GM12878 (cell line): ENCODE results near the gene IFI6. TPM values are rescaled to one million over a fixed set of nuclear protein-coding genes. Genes with fewer than 3 reads are reported as not detected.

Source experiments
- ATAC-seq: fragments of 200-7000 bp; cut with Tn5 transposase; 3 replicates; pipeline ENCODE4 v1.9.1; 2020; ENCODE audit warnings: mild to moderate bottlenecking, moderate library complexity
- BruUV-seq: library from RNA; stranded (reverse); fragments of 400-500 nt; replicated peaks from 2 replicates; lab custom pipeline; 2021; lab: Mats Ljungman, UMichigan
- CTCF ChIA-PET: fragments of 300-600 bp; sonication (Branson Sonifier 250); formaldehyde crosslinking; extraction: SDS; loops from one replicate; lab custom pipeline; 2021; ENCODE audit warnings: inconsistent platforms; lab: Yijun Ruan, JAX
- POLR2A ChIA-PET: fragments of 350-600 bp; formaldehyde crosslinking; extraction: SDS; loops from one replicate; lab custom pipeline; 2021; ENCODE audit warnings: inconsistent platforms; lab: Charles Lee
- RAD21 ChIA-PET: fragments of 300-600 bp; sonication (Branson Sonifier 250); formaldehyde crosslinking; loops from one replicate; lab custom pipeline; 2023; ENCODE audit warnings: antibody characterized with exemption; ENCODE audit not compliant: unreplicated experiment; lab: Charles Lee
- SMC1A ChIA-PET: fragments of 300-600 bp; sonication (Branson Sonifier 250); formaldehyde crosslinking; loops from one replicate; lab custom pipeline; 2023; ENCODE audit not compliant: unreplicated experiment, uncharacterized antibody; lab: Charles Lee
- DNase-seq: peaks from one replicate; pipeline ENCODE4 v3.0.0-alpha.2; 2011; ENCODE audit warnings: low read depth, low spot score
- FAIRE-seq: peaks from 3 replicates; lab custom pipeline; 2011; peaks lifted over from hg19 to GRCh38; lab: Jason Lieb, UNC
- H2AFZ ChIP-seq: 2 replicates; pipeline ENCODE4 v1.6.0; 2011; ENCODE audit warnings: low read depth, low read length, control low read depth; ENCODE audit not compliant: control insufficient read depth
- H3K27ac ChIP-seq: 2 replicates; pipeline ENCODE4 v1.5.1; 2011; ENCODE audit warnings: control low read depth; ENCODE audit not compliant: control insufficient read depth, insufficient read depth
- H3K27me3 ChIP-seq, 2 experiments: replicated peaks in 1 of 2; 2 replicates each; pipeline versions ENCODE4 v1.6.0 to v1.6.1; 2011; ENCODE audit warnings: low read length in 1 of 2; ENCODE audit not compliant: control insufficient read depth in 2 of 2, insufficient read depth in 2 of 2
- H3K36me3 ChIP-seq, 2 experiments: 2 replicates each; pipeline ENCODE4 v1.5.1; 2011; ENCODE audit warnings: low read length in 1 of 2; ENCODE audit not compliant: control insufficient read depth in 2 of 2, insufficient read depth in 2 of 2
- H3K4me1 ChIP-seq: 2 replicates; pipeline ENCODE4 v1.6.1; 2011; ENCODE audit warnings: mild to moderate bottlenecking, low read length, moderate library complexity, mixed read lengths; ENCODE audit not compliant: control insufficient read depth, insufficient read depth
- H3K4me2 ChIP-seq: 2 replicates; pipeline ENCODE4 v1.6.0; 2011; ENCODE audit warnings: control low read depth; ENCODE audit not compliant: control insufficient read depth, insufficient read depth
- H3K4me3 ChIP-seq: fragments of 200-600 bp; sonication (generic); 2 replicates; pipeline ENCODE4 v1.5.1; 2016
- H3K79me2 ChIP-seq: 2 replicates; pipeline ENCODE4 v1.6.0; 2011; ENCODE audit warnings: low read length; ENCODE audit not compliant: control insufficient read depth, insufficient read depth
- H3K9ac ChIP-seq: 2 replicates; pipeline ENCODE4 v1.8.0; 2011; ENCODE audit warnings: low read length, control low read depth, mixed read lengths; ENCODE audit not compliant: control insufficient read depth, insufficient read depth
- H3K9me3 ChIP-seq: replicated peaks from 3 replicates; pipeline ENCODE4 v1.5.1; 2011; ENCODE audit warnings: mild to moderate bottlenecking, low read length; ENCODE audit not compliant: control insufficient read depth, insufficient read depth
- H4K20me1 ChIP-seq: 2 replicates; pipeline ENCODE4 v1.6.0; 2011; ENCODE audit not compliant: control insufficient read depth, insufficient read depth
- BACH1 ChIP-seq: fragments of 450-650 bp; IDR thresholded peaks from 2 replicates; pipeline ENCODE4 v1.6.1; 2017; ENCODE audit warnings: mild to moderate bottlenecking, borderline replicate concordance
- BHLHE40 ChIP-seq, 2 experiments: fragments of 450-650 bp in 1 of 2; IDR thresholded peaks; 2 replicates each; pipeline ENCODE4 v1.6.1; 2011 to 2017; ENCODE audit warnings: low read depth in 2 of 2, borderline replicate concordance in 1 of 2, improper control_type of control experiment in 1 of 2, low read length in 1 of 2, mild to moderate bottlenecking in 1 of 2
- IKZF1 ChIP-seq: fragments of 450-650 bp; conservative IDR thresholded peaks from 2 replicates; pipeline ENCODE4 v1.6.1; 2017; ENCODE audit warnings: antibody characterized with exemption, mild to moderate bottlenecking
- PML ChIP-seq: IDR thresholded peaks from 2 replicates; pipeline ENCODE4 v1.6.1; 2012; ENCODE audit warnings: low read length, inconsistent platforms
- POLR2AphosphoS5 ChIP-seq: IDR thresholded peaks from 2 replicates; pipeline ENCODE4 v1.6.1; 2011; ENCODE audit warnings: mild to moderate bottlenecking, low read length, inconsistent platforms
- RAD51 ChIP-seq: fragments of 450-650 bp; IDR thresholded peaks from 2 replicates; pipeline ENCODE4 v1.6.1; 2016; ENCODE audit warnings: moderate library complexity, mild to moderate bottlenecking, inconsistent platforms
- RB1 ChIP-seq: fragments of 450-650 bp; formaldehyde crosslinking; IDR thresholded peaks from 2 replicates; pipeline ENCODE4 v1.6.1; 2017; ENCODE audit warnings: mild to moderate bottlenecking, borderline replicate concordance
- SIN3A ChIP-seq: IDR thresholded peaks from 2 replicates; pipeline ENCODE4 v1.6.1; 2012; ENCODE audit warnings: low read depth, low read length, improper control_type of control experiment
- ZBED1 ChIP-seq: IDR thresholded peaks from 2 replicates; pipeline ENCODE4 v1.6.1; 2016; ENCODE audit warnings: borderline replicate concordance
- WGBS: methylation state at CpG from one replicate; pipeline ENCODE4 v1.1.6; 2016; ENCODE audit warnings: low lambda C conversion rate; ENCODE audit not compliant: insufficient replicate concordance, insufficient coverage; ENCODE audit errors: missing lambda C conversion rate; 5-methylcytosine and 5-hydroxymethylcytosine counted together
- in situ Hi-C: fragments of 300-500 bp; cut with MboI; formaldehyde crosslinking; loops from 9 replicates; pipeline ENCODE4 v1.14.3; 2018; ENCODE audit warnings: mixed read lengths
- intact Hi-C: fragments of 100-400 bp; cut with micrococcal nuclease; formaldehyde crosslinking; loops from one replicate; pipeline ENCODE4 v1.14.2; 2022; ENCODE audit not compliant: unreplicated experiment
- polyA plus RNA-seq, 11 experiments: library from polyadenylated mRNA; depleted of rRNA in 4 of 11; unstranded in 6 of 11; stranded (reverse) in 5 of 11; fragments of >200 nt; fragmentation: Nextera tagmentation in 4 of 11; fragmentation: Illumina TruSeq in 1 of 11; extraction: Ambion mirVana in 4 of 11; extraction: Trizol in 1 of 11; gene quantifications; 1 replicate in 1 of 11; 2 replicates in 10 of 11; pipeline versions ENCODE4 v1.2.1 to v1.2.3, GENCODE V29; 2011 to 2016; ENCODE audit warnings: inconsistent platforms in 2 of 11, missing spikeins in 2 of 11, low read depth in 1 of 11
- total RNA-seq, 4 experiments: library from RNA; depleted of rRNA in 3 of 4; stranded (reverse); fragments of >200 nt in 3 of 4; fragmentation: Illumina TruSeq in 1 of 4; extraction: Trizol in 1 of 4; gene quantifications; 2 replicates each; pipeline versions ENCODE4 v1.2.1 to v1.2.3, GENCODE V29; 2013 to 2021
- TF ChIP-seq, protein P1 (sequence below): IDR thresholded peaks from 2 replicates; pipeline ENCODE4 v1.6.1; 2012; ENCODE audit warnings: low read length, inconsistent platforms
- TF ChIP-seq, protein P2 (sequence below): fragments of 450-650 bp; IDR thresholded peaks from 2 replicates; pipeline ENCODE4 v1.6.1; 2017; ENCODE audit warnings: mild to moderate bottlenecking, moderate library complexity

Gene IFI6
- total and polyA plus RNA-seq, 10 of the 15 experiments (the other 5 are each of a cell fraction or from before 2014, with no cell fraction given) = 5.6 to 123 (median 69.0) TPM

DNA sequence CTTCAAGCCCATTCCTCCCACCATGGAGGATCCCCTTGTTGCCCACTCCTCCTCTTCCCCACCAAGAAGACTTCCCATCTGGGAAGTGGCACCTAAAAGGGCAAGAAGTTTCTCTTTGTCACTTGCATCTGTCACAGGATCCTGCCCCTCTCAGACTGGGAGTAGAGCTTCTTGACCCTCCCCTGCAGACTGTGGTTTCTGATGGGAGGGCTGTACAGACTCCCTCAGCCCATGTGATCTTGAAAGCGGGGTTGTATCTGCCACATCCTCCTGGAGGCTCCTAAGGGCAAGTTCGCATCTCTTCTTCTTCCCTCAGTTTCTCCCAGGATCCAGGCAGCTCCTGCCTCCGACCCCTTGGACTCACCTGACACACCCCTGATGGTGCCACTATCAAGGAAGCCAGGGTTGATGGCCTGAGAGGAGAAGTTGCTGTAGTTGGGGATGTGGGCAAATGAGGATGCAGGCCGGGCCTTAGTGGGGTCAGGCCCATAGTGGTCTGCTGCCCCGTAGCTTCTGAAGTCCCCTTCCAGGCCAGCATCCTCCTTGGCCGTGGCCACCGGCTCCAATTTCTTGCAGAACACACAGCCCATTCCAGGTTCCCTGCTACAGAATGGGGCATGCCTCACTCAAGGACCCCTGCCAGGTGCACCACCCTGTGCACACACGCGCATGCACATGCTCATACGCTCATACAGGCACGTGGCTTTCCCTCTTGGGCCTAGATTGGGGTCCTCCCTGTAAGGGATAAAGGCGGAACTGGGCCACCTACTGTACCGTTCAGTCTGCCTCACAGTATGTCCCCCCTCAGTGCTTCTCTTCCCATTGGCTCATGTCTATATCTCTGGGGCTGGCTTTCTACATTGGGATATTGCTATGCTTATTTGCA lies 48.4 kb downstream of the IFI6 start:
- Histone ChIP-seq H3K4me1 (peaks cover 59% of the 10 kb centered on the region), H3K79me2 (peaks cover 43% of the 10 kb centered on the region), H3K9ac (peak overlapping the region; percentile 14; the same call in 1 of the 2 replicates), H2AFZ (no peak overlapping the region), H3K9me3 (no peaks in the 10 kb centered on the region), H3K36me3 (peaks cover 0 to 8% of the 10 kb centered on the region in 2 experiments; a peak in 2 of 4 replicates), H3K4me2 (peak overlapping the region; percentile 47), H4K20me1 (no peaks in the 10 kb centered on the region), H3K27ac (peak overlapping the region; percentile 85; the same call in 1 of the 2 replicates), H3K4me3 (peak overlapping the region; percentile 93), H3K27me3 (no peaks in the 10 kb centered on the region)
- ChIA-PET POLR2A (interaction anchor here (0.5 to 14.3 kb wide), 10 partner anchors 7 to 242 kb away, joined by 3 to 141 read pairs (median 8); no protein-coding TSS in a partner anchor), CTCF (interaction anchor here (0.6 to 17.2 kb wide), 6 partner anchors 9 to 621 kb away, joined by 3 to 208 read pairs (median 6); partner anchors contain the start of gene AHDC1), SMC1A (interaction anchor here (0.7 to 10.4 kb wide), 7 partner anchors 7 to 66 kb away, joined by 3 to 114 read pairs (median 66); no protein-coding TSS in a partner anchor), RAD21 (interaction anchor here (0.6 to 17.1 kb wide), 6 partner anchors 8 to 479 kb away, joined by 3 to 211 read pairs (median 18); partner anchors contain the start of gene AHDC1)
- FAIRE-seq (no peak), DNase-seq (no peak), ATAC-seq (peak; percentile 13; the same call in 1 of the 3 replicates)
- WGBS = 85% methylated on average over 13 of the region's 13 CpGs
- intact Hi-C loops = loop anchor here (2.0 kb wide), 1 partner anchor 13 kb away; no protein-coding TSS in a partner anchor
- TF ChIP-seq, protein P1, sequence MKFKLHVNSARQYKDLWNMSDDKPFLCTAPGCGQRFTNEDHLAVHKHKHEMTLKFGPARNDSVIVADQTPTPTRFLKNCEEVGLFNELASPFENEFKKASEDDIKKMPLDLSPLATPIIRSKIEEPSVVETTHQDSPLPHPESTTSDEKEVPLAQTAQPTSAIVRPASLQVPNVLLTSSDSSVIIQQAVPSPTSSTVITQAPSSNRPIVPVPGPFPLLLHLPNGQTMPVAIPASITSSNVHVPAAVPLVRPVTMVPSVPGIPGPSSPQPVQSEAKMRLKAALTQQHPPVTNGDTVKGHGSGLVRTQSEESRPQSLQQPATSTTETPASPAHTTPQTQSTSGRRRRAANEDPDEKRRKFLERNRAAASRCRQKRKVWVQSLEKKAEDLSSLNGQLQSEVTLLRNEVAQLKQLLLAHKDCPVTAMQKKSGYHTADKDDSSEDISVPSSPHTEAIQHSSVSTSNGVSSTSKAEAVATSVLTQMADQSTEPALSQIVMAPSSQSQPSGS = no peak
- TF ChIP-seq SIN3A (0 out of 2 replicates have a peak, but pooled peaks have one; percentile 3), ZBED1 (peak; percentile 14; the same call in 1 of the 2 replicates), RB1 (no peak), RAD51 (peak; percentile 46; the same call in 1 of the 2 replicates), POLR2AphosphoS5 (0 out of 2 replicates have a peak, but pooled peaks have one; percentile 27), BACH1 (0 out of 2 replicates have a peak, but pooled peaks have one; percentile 15), BHLHE40 (IDR thresholded peaks at IDR 0.05; ENCODE audit: borderline replicate concordance in 1 of 2, low read depth in 2 of 2, low read length in 1 of 2) (peak in 1 of 2 experiments; percentile 58; a peak in 2 of 4 replicates), IKZF1 (0 out of 2 replicates have a peak, but pooled peaks have one; percentile 43), PML (no peak)
- TF ChIP-seq, protein P2, sequence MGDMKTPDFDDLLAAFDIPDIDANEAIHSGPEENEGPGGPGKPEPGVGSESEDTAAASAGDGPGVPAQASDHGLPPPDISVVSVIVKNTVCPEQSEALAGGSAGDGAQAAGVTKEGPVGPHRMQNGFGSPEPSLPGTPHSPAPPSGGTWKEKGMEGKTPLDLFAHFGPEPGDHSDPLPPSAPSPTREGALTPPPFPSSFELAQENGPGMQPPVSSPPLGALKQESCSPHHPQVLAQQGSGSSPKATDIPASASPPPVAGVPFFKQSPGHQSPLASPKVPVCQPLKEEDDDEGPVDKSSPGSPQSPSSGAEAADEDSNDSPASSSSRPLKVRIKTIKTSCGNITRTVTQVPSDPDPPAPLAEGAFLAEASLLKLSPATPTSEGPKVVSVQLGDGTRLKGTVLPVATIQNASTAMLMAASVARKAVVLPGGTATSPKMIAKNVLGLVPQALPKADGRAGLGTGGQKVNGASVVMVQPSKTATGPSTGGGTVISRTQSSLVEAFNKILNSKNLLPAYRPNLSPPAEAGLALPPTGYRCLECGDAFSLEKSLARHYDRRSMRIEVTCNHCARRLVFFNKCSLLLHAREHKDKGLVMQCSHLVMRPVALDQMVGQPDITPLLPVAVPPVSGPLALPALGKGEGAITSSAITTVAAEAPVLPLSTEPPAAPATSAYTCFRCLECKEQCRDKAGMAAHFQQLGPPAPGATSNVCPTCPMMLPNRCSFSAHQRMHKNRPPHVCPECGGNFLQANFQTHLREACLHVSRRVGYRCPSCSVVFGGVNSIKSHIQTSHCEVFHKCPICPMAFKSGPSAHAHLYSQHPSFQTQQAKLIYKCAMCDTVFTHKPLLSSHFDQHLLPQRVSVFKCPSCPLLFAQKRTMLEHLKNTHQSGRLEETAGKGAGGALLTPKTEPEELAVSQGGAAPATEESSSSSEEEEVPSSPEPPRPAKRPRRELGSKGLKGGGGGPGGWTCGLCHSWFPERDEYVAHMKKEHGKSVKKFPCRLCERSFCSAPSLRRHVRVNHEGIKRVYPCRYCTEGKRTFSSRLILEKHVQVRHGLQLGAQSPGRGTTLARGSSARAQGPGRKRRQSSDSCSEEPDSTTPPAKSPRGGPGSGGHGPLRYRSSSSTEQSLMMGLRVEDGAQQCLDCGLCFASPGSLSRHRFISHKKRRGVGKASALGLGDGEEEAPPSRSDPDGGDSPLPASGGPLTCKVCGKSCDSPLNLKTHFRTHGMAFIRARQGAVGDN = peak; percentile 43; the same call in 1 of the 2 replicates
- in situ Hi-C loops = no loop called here
- no TSS peak for BruUV-seq
